Measurements from ENCODE around the gene CA5A. TPM values are rescaled to one million over a fixed set of nuclear protein-coding genes. Genes with fewer than 3 reads are reported as not detected.

Gene CA5A
- total and polyA plus RNA-seq, 2 of the 13 experiments (the other 11 are each of a cell fraction or from before 2014, with no cell fraction given), result 66.8 to 106 TPM

DNA sequence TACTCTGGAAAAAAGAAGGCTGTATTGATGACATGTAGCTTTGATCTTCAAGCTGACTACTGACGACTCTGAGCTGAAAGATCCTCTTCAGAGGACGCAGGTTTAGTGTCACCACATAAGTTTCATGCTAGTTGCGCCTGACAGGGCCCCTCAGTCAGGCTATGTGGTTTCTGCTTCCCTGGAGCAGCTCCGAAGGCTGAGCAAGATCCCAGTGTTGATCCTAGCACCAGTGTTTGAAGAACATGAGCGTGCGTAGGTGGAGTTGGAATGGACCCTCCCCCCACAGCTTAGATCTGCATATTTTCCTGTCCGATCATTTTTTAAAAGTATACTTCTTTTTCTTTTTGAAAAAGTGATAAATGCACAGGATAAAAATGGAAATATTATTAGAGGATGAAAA is 32.2 kb upstream of the CA5A start:
- Histone ChIP-seq H3K27me3 (ENCODE audit: control insufficient read depth in 1 of 2, insufficient read depth in 2 of 2, low read length in 2 of 2) (no peaks in the 10 kb centered on the region), H3K4me1 (ENCODE audit: insufficient read depth, low read length) (peaks cover 31% of the 10 kb centered on the region), H4K20me1 (ENCODE audit: insufficient read depth, low read length) (no peaks in the 10 kb centered on the region), H3K79me2 (ENCODE audit: insufficient read depth, low read length) (peaks cover 67% of the 10 kb centered on the region), H3K4me2 (ENCODE audit: low read depth, low read length) (no peak overlapping the region), H3K9ac (ENCODE audit: insufficient read depth, low read depth, low read length) (no peak overlapping the region), H3K27ac (ENCODE audit: extremely low read length, insufficient read depth, low read length) (no peak overlapping the region), H2AFZ (ENCODE audit: low read length) (no peak overlapping the region), H3K36me3 (replicated peaks in 1 of 2; ENCODE audit: control insufficient read depth in 1 of 2, insufficient read depth in 2 of 2, low read length in 2 of 2) (peaks cover 1 to 3% of the 10 kb centered on the region in 2 experiments; a peak in 1 of 5 replicates), H3K4me3 (replicated peaks in 1 of 3; ENCODE audit: insufficient read depth in 1 of 3, low read depth in 2 of 3, low read length in 3 of 3) (no peak overlapping the region), H3K9me3 (ENCODE audit: low read length) (peaks cover 24% of the 10 kb centered on the region)
- in situ Hi-C loops (cut with HindIII; ENCODE audit: extremely low pct_ligation_motif_present, low pct_unique_long_range_greater_than_20kb), result no loop called here
- CTCF ChIA-PET (ENCODE audit: low intra/inter-chr PET ratio, low total read pairs), result no interaction called here
- BruUV-seq (replicated peaks), result no TSS peak
- FAIRE-seq, result no peak
- POLR2A ChIA-PET, result interaction anchor here (1.1 to 1.2 kb wide), 2 partner anchors 14 to 17 kb away, joined by 3 to 5 read pairs; partner anchors contain the start of gene BANP
- intact Hi-C loops (cut with micrococcal nuclease; ENCODE audit: unreplicated experiment), result no loop called here
- TF ChIP-seq, protein P1, sequence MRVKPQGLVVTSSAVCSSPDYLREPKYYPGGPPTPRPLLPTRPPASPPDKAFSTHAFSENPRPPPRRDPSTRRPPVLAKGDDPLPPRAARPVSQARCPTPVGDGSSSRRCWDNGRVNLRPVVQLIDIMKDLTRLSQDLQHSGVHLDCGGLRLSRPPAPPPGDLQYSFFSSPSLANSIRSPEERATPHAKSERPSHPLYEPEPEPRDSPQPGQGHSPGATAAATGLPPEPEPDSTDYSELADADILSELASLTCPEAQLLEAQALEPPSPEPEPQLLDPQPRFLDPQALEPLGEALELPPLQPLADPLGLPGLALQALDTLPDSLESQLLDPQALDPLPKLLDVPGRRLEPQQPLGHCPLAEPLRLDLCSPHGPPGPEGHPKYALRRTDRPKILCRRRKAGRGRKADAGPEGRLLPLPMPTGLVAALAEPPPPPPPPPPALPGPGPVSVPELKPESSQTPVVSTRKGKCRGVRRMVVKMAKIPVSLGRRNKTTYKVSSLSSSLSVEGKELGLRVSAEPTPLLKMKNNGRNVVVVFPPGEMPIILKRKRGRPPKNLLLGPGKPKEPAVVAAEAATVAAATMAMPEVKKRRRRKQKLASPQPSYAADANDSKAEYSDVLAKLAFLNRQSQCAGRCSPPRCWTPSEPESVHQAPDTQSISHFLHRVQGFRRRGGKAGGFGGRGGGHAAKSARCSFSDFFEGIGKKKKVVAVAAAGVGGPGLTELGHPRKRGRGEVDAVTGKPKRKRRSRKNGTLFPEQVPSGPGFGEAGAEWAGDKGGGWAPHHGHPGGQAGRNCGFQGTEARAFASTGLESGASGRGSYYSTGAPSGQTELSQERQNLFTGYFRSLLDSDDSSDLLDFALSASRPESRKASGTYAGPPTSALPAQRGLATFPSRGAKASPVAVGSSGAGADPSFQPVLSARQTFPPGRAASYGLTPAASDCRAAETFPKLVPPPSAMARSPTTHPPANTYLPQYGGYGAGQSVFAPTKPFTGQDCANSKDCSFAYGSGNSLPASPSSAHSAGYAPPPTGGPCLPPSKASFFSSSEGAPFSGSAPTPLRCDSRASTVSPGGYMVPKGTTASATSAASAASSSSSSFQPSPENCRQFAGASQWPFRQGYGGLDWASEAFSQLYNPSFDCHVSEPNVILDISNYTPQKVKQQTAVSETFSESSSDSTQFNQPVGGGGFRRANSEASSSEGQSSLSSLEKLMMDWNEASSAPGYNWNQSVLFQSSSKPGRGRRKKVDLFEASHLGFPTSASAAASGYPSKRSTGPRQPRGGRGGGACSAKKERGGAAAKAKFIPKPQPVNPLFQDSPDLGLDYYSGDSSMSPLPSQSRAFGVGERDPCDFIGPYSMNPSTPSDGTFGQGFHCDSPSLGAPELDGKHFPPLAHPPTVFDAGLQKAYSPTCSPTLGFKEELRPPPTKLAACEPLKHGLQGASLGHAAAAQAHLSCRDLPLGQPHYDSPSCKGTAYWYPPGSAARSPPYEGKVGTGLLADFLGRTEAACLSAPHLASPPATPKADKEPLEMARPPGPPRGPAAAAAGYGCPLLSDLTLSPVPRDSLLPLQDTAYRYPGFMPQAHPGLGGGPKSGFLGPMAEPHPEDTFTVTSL (CRISPR knock-in tag; IDR thresholded peaks at IDR 0.05; ENCODE audit: borderline replicate concordance), result no peak
- TF ChIP-seq ZNF644 (CRISPR knock-in tag; IDR thresholded peaks at IDR 0.05; ENCODE audit: low read depth), result no peak
- TF ChIP-seq, protein P2, sequence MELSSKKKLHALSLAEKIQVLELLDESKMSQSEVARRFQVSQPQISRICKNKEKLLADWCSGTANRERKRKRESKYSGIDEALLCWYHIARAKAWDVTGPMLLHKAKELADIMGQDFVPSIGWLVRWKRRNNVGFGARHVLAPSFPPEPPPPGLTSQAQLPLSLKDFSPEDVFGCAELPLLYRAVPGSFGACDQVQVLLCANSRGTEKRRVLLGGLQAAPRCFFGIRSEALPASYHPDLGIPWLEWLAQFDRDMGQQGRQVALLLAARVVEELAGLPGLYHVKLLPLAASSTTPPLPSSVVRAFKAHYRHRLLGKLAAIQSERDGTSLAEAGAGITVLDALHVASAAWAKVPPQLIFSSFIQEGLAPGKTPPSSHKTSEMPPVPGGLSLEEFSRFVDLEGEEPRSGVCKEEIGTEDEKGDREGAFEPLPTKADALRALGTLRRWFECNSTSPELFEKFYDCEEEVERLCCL (CRISPR knock-in tag; IDR thresholded peaks at IDR 0.05; ENCODE audit: borderline replicate concordance), result no peak
- TF ChIP-seq ZMYM3 (CRISPR knock-in tag; IDR thresholded peaks at IDR 0.05), result no peak
- no peak for TF ChIP-seq ZNF12 (CRISPR knock-in tag; IDR thresholded peaks at IDR 0.05)
- WGBS (ENCODE audit: low lambda C conversion rate), result 91% methylated on average over 7 of the region's 7 CpGs
- no peak for DNase-seq (ENCODE audit: low spot score)
- no peak for ATAC-seq
